HUES6 (cell line): ENCODE data around the gene B3GAT1.

Experiments used
- H3K27ac ChIP-seq: 2 replicates; pipeline ENCODE4 v1.7.0; 2013; ENCODE audit warnings: low read depth, mild to moderate bottlenecking, low read length, inconsistent platforms
- H3K27me3 ChIP-seq: 2 replicates; pipeline ENCODE4 v1.6.1; 2013; ENCODE audit warnings: low read length; ENCODE audit not compliant: control insufficient read depth, insufficient read depth
- H3K36me3 ChIP-seq: 2 replicates; pipeline ENCODE4 v1.6.1; 2013; ENCODE audit warnings: low read length; ENCODE audit not compliant: control insufficient read depth, insufficient read depth
- H3K4me1 ChIP-seq: 2 replicates; pipeline ENCODE4 v1.6.1; 2013; ENCODE audit warnings: low read length; ENCODE audit not compliant: control insufficient read depth, insufficient read depth
- H3K4me3 ChIP-seq: 2 replicates; pipeline ENCODE4 v1.5.1; 2013; ENCODE audit warnings: low read depth, low read length
- H3K9ac ChIP-seq: one replicate; pipeline ENCODE4 v1.6.1; 2013; ENCODE audit warnings: mild to moderate bottlenecking, low read length
- H3K9me3 ChIP-seq: 2 replicates; pipeline ENCODE4 v1.6.1; 2013; ENCODE audit warnings: low read depth, low read length; ENCODE audit not compliant: control insufficient read depth, insufficient read depth

Gene B3GAT1

DNA sequence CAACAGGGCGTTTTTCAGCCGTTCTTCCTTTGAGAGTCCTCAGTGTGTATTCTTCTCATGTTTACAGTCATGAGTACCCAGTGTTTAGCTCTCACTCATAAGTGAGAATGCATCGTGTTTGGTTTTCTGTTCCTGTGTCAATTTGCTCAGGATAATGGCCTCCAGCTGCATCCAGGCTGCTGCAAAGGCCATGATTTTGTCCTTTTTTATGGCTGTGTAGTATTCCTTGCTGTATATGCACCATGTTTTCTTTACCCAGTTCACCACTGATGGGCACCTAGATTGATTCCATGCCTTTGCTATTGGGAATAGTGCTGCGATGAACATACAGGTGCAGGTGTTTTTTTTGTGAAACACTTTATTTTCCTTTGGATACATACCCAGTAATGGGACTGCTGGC is 23.5 kb downstream of the B3GAT1 start:
- Histone ChIP-seq H3K4me3 (no peak overlapping the region), H3K9ac (no peak overlapping the region), H3K9me3 (no peaks in the 10 kb centered on the region), H3K36me3 (peaks cover 8% of the 10 kb centered on the region; the same call in 1 of the 2 replicates), H3K27ac (no peak overlapping the region), H3K4me1 (peaks cover 7% of the 10 kb centered on the region; the same call in 1 of the 2 replicates), H3K27me3 (no peaks in the 10 kb centered on the region)

DNA sequence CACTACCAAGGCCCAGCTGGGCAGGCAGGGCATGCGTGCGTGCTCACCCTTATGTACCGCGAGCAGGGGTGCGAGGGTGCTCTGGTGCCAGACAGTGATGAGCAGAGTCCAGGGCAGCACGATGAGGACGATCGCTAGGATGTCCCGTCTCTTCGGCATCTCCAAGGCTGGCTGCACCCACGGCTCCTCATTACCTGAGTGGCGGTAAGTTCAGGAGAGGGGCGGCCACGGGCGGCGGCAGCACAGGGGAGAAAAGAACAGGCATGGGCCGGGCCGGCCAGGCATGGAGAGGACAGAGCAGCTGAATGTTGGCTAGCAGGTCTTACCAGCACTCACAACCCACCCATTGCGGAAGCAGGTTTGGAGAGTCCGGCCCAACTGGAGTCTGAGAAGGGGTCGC is 24.5 kb downstream of the B3GAT1 start:
- H3K36me3 ChIP-seq: peaks cover 3% of the 10 kb centered on the region; the same call in 1 of the 2 replicates
- H3K27ac ChIP-seq: no peak overlapping the region
- no peaks in the 10 kb centered on the region for H3K27me3 ChIP-seq
- H3K9ac ChIP-seq: no peak overlapping the region
- H3K4me3 ChIP-seq: no peak overlapping the region
- H3K4me1 ChIP-seq: peaks cover 7% of the 10 kb centered on the region; the same call in 1 of the 2 replicates
- no peaks in the 10 kb centered on the region for H3K9me3 ChIP-seq

GRCh38 chr11:134386945-134387344 is 25.1 kb downstream of the B3GAT1 start:
- no peaks in the 10 kb centered on the region for H3K27me3 ChIP-seq
- peaks cover 7% of the 10 kb centered on the region; the same call in 1 of the 2 replicates for H3K4me1 ChIP-seq

DNA sequence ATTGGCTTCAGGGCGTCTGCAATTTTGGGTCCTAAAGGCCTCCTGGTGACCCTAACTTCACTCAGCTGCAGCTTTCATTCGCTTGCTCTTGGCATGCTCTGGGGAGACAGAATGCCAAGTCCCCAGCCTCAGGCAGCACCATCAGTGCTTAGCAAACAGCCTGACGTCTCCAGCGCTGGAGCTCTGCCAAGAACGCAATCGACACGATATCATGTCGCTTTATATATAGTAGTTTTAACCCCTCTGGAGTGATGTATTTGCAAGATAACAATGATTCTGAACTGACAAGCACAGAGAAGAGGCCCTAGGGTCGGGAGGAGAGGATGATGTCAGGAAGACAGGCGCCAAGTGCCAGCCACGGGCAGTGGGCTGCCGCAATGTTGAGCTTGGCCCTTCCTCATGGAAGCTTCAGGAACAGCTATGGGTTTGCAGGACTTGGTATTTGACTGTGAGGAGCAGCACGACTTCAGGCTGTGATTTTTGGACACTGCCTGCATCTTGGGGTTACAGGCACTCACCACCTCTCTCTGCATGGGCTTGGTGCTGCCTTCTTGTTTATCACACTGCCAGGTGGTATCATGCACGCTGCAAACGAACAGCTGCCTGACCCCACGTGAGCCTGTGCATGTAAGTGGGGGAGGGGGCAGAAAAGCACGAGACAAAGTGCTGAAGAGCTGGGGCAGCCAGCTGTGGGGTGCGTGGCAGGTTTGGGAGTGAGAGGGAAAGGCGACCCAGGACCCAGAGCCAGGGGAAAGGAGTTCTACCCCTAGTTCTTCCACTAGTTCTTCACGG is 26.1 kb downstream of the B3GAT1 start:
- H3K4me1 ChIP-seq: peaks cover 7% of the 10 kb centered on the region; the same call in 1 of the 2 replicates
- H3K27ac ChIP-seq: no peak overlapping the region
- peaks cover 9% of the 10 kb centered on the region; the same call in 1 of the 2 replicates for H3K36me3 ChIP-seq
- no peaks in the 10 kb centered on the region for H3K27me3 ChIP-seq
- no peak overlapping the region for H3K9ac ChIP-seq
- H3K4me3 ChIP-seq: no peak overlapping the region
- no peaks in the 10 kb centered on the region for H3K9me3 ChIP-seq

More at GRCh38 chr11:134386945-134387344, 25.1 kb downstream of the B3GAT1 start:
- peaks cover 3% of the 10 kb centered on the region; the same call in 1 of the 2 replicates for H3K36me3 ChIP-seq
- H3K9ac ChIP-seq: no peak overlapping the region
- no peaks in the 10 kb centered on the region for H3K9me3 ChIP-seq
- no peak overlapping the region for H3K27ac ChIP-seq
- H3K4me3 ChIP-seq: no peak overlapping the region

GRCh38 chr11:134385171-134385570 is 26.9 kb downstream of the B3GAT1 start:
- no peaks in the 10 kb centered on the region for H3K27me3 ChIP-seq
- H3K36me3 ChIP-seq: peaks cover 9% of the 10 kb centered on the region; the same call in 1 of the 2 replicates
- H3K9me3 ChIP-seq: no peaks in the 10 kb centered on the region
- no peak overlapping the region for H3K9ac ChIP-seq
- H3K4me1 ChIP-seq: peaks cover 7% of the 10 kb centered on the region; the same call in 1 of the 2 replicates
- H3K27ac ChIP-seq: no peak overlapping the region
- H3K4me3 ChIP-seq: no peak overlapping the region

DNA sequence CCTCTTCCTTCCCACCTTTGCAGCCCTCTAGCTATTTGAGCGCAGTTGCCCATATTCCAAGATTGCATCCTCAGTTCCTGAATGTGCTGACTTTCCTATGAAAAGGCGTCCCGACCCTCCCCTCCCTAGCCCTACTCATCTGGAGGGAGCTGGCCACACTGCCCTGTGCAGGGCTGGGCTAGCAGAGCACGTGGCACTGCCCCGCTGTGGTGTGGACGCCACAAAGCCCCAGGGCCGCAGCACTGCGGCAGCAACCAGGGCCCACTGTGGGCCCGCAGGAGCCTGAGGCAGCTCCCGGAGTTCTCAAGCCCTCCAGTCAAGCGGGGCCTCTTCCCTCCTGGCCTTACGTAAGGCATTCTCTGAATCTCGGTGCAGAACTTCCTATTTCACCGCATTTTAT is 27.6 kb downstream of the B3GAT1 start:
- peaks cover 9% of the 10 kb centered on the region; the same call in 1 of the 2 replicates for H3K36me3 ChIP-seq

GRCh38 chr11:134383576-134384221 is 28.3 kb downstream of the B3GAT1 start:
- Histone ChIP-seq H3K9me3 (no peaks in the 10 kb centered on the region), H3K27me3 (no peaks in the 10 kb centered on the region), H3K9ac (no peak overlapping the region), H3K4me1 (peaks cover 7% of the 10 kb centered on the region; the same call in 1 of the 2 replicates), H3K36me3 (peaks cover 9% of the 10 kb centered on the region; the same call in 1 of the 2 replicates), H3K4me3 (no peak overlapping the region), H3K27ac (no peak overlapping the region)

More for the DNA sequence above, 27.6 kb downstream of the B3GAT1 start:
- H3K4me3 ChIP-seq: no peak overlapping the region
- H3K27me3 ChIP-seq: no peaks in the 10 kb centered on the region
- no peaks in the 10 kb centered on the region for H3K9me3 ChIP-seq
- no peak overlapping the region for H3K9ac ChIP-seq
- H3K4me1 ChIP-seq: peaks cover 7% of the 10 kb centered on the region; the same call in 1 of the 2 replicates
- H3K27ac ChIP-seq: no peak overlapping the region

GRCh38 chr11:134382830-134383229 is 29.2 kb downstream of the B3GAT1 start:
- no peak overlapping the region for H3K9ac ChIP-seq
- peaks cover 9% of the 10 kb centered on the region; the same call in 1 of the 2 replicates for H3K36me3 ChIP-seq
- no peaks in the 10 kb centered on the region for H3K27me3 ChIP-seq
- H3K9me3 ChIP-seq: no peaks in the 10 kb centered on the region
- no peak overlapping the region for H3K27ac ChIP-seq
- H3K4me3 ChIP-seq: no peak overlapping the region
- peaks cover 7% of the 10 kb centered on the region; the same call in 1 of the 2 replicates for H3K4me1 ChIP-seq

DNA sequence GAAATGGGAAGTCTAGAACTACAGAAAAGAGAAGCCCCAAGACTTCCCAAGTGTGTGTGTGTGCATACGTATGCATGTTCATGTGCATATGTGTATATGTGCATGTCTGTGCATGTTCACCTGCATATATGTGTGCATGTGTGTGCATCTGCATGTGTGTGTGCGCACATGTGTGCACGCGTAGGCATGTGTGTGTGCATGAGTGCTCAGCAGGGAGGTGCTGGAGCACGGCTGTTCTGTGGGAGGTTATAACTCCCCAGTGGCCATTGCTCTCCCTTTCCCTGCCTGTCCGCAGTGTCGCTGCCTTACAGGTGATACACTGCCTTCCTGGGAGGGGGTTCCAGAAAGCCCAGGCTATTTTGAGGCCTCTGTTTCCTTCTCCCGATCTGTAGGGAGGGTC is 29.8 kb downstream of the B3GAT1 start:
- H3K4me3 ChIP-seq: no peak overlapping the region
- peaks cover 9% of the 10 kb centered on the region; the same call in 1 of the 2 replicates for H3K36me3 ChIP-seq
- H3K27me3 ChIP-seq: no peaks in the 10 kb centered on the region
- H3K9me3 ChIP-seq: no peaks in the 10 kb centered on the region
- no peak overlapping the region for H3K9ac ChIP-seq
- no peak overlapping the region for H3K27ac ChIP-seq
- peaks cover 6% of the 10 kb centered on the region; the same call in 1 of the 2 replicates for H3K4me1 ChIP-seq

DNA sequence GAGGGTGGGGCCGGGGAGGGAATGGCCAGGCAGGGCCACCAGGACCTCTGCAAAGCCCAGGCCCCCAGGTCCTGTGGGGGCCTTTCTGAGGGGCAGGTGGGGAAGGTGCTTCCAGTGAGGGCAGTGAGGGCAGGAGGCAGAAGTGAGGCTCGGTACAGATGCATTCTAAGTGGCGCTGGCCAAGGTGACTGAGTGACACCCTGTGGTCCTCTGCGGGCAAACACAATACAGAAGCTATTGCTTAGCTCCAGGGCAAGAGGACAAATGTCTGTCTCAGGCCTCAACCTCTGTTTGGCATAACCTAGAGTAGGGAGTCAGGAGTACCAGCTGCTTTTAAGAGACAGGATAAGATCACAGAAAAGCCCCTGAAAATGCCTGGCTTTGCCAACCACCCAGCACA is 31.3 kb downstream of the B3GAT1 start:
- peaks cover 9% of the 10 kb centered on the region; the same call in 1 of the 2 replicates for H3K36me3 ChIP-seq
- H3K9me3 ChIP-seq: no peaks in the 10 kb centered on the region
- H3K27ac ChIP-seq: no peak overlapping the region
- peaks cover 10% of the 10 kb centered on the region for H3K4me1 ChIP-seq
- no peaks in the 10 kb centered on the region for H3K27me3 ChIP-seq
- H3K4me3 ChIP-seq: no peak overlapping the region
- H3K9ac ChIP-seq: no peak overlapping the region

DNA sequence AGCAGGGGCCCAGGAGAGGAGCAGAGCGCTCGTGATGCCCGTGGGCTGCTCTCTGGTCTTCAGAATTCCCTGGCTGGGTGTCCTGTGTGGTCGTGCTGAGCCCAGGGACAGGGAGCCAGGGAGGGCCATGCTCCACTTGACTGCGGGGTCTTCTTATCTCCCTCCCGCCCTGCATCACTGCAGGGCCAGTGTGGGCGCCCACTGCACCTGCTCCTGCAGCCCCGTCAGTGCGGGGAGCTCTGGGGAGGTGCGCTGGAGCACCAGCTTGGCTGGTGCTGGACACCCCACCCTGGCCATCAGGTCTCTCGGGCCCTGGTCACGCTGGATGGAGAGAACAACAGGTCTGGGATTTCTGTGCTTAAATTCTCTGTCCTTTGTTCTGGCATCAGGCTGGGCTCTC is 31.8 kb downstream of the B3GAT1 start:
- Histone ChIP-seq H3K9me3 (no peaks in the 10 kb centered on the region), H3K27ac (no peak overlapping the region), H3K9ac (no peak overlapping the region), H3K36me3 (peaks cover 9% of the 10 kb centered on the region; the same call in 1 of the 2 replicates), H3K4me3 (no peak overlapping the region), H3K4me1 (peaks cover 10% of the 10 kb centered on the region), H3K27me3 (peaks cover 2% of the 10 kb centered on the region; the same call in 1 of the 2 replicates)
